Measurements from ENCODE around the gene ATP11B. TPM values are rescaled to one million over a fixed set of nuclear protein-coding genes. Genes with fewer than 3 reads are reported as not detected.
"Not testable (repeated sequence)": the region's sequence is repeated elsewhere in the genome, so short reads cannot be mapped to it uniquely, and the experiment has no call there.

Gene ATP11B
- total RNA-seq, 1 donor from 2014 or later: 114 TPM

- DNase-seq: peak; percentile 16
Observed at GRCh38 chr3:182837855-182838454, 44.7 kb downstream of the ATP11B start.

GRCh38 chr3:182843478-182843877 is 50.2 kb downstream of the ATP11B start:
- DNase-seq: no peak

GRCh38 chr3:182848906-182849305 is 55.6 kb downstream of the ATP11B start:
- no peak for DNase-seq

GRCh38 chr3:182855076-182855475 is 61.8 kb downstream of the ATP11B start:
- DNase-seq: no peak

GRCh38 chr3:182861348-182861747 is 68.0 kb downstream of the ATP11B start:
- no peak for DNase-seq

- DNase-seq: no peak
Observed at GRCh38 chr3:182862159-182862860, 69.0 kb downstream of the ATP11B start.

- DNase-seq: no peak
Observed at GRCh38 chr3:182869059-182869458, 75.8 kb downstream of the ATP11B start.

- DNase-seq: not testable (repeated sequence)
Observed at GRCh38 chr3:182870917-182871316, 77.6 kb downstream of the ATP11B start.

GRCh38 chr3:182879031-182879611 is 85.8 kb downstream of the ATP11B start:
- DNase-seq: no peak

- no peak for DNase-seq
Observed at GRCh38 chr3:182886497-182886896, 93.2 kb downstream of the ATP11B start.

- no peak for DNase-seq
Observed at GRCh38 chr3:182889948-182890629, 96.8 kb downstream of the ATP11B start.

- DNase-seq: no peak
Observed at GRCh38 chr3:182891364-182891763, 98.1 kb downstream of the ATP11B start.

GRCh38 chr3:182892226-182892625 is 98.9 kb downstream of the ATP11B start:
- no peak for DNase-seq

GRCh38 chr3:182895513-182896112 is 102.3 kb downstream of the ATP11B start:
- no peak for DNase-seq

- DNase-seq: no peak
Observed at GRCh38 chr3:182896553-182896952, 103.2 kb downstream of the ATP11B start.

GRCh38 chr3:182902236-182902635 is 108.9 kb downstream of the ATP11B start:
- DNase-seq: no peak

- no peak for DNase-seq
Observed at GRCh38 chr3:182904164-182904563, 110.9 kb downstream of the ATP11B start.

GRCh38 chr3:182905623-182906022 is 112.3 kb downstream of the ATP11B start:
- DNase-seq: no peak

- DNase-seq: no peak
Observed at GRCh38 chr3:182906036-182906435, 112.7 kb downstream of the ATP11B start.

- DNase-seq: no peak
Observed at GRCh38 chr3:182908471-182908870, 115.2 kb downstream of the ATP11B start.

- peak; percentile 9 for DNase-seq
Observed at GRCh38 chr3:182909318-182910040, 116.2 kb downstream of the ATP11B start.

Measured in tongue (tissue), 2 donors.